Neural cell (in vitro differentiated cells): ENCODE measurements around the gene VTI1B. TPM values are rescaled to one million over a fixed set of nuclear protein-coding genes. Genes with fewer than 3 reads are reported as not detected.

ENCODE experiments used
- H2AFZ ChIP-seq: fragments of 200-600, 300-800 bp; sonication (generic), shearing (Covaris generic); 2 replicates; pipeline ENCODE4 v1.6.0; 2014; ENCODE audit warnings: low read depth, mild to moderate bottlenecking, antibody characterized with exemption, low read length, moderate library complexity
- H3F3A ChIP-seq: fragments of 200-600 bp; shearing (Covaris generic); 2 replicates; pipeline ENCODE4 v1.6.1; 2016; ENCODE audit warnings: mild to moderate bottlenecking, moderate library complexity, mixed read lengths, antibody characterized with exemption, low read length; ENCODE audit not compliant: insufficient read depth, poor library complexity, severe bottlenecking
- H3K27ac ChIP-seq: fragments of 200-600, 300-800 bp; sonication (generic), shearing (Covaris generic); 2 replicates; pipeline ENCODE4 v1.5.1; 2014; ENCODE audit warnings: mild to moderate bottlenecking, low read length, moderate library complexity
- H3K27me3 ChIP-seq: fragments of 300-800, 200-600 bp; sonication (generic), shearing (Covaris generic); 2 replicates; pipeline ENCODE4 v1.6.0; 2014; ENCODE audit warnings: mild to moderate bottlenecking, low read depth, low read length, moderate library complexity; ENCODE audit not compliant: insufficient read depth
- H3K36me3 ChIP-seq: fragments of 300-800, 200-600 bp; sonication (generic), shearing (Covaris generic); 2 replicates; pipeline ENCODE4 v1.5.1; 2014; ENCODE audit warnings: mild to moderate bottlenecking, antibody characterized with exemption, low read length, moderate library complexity; ENCODE audit not compliant: insufficient read depth
- H3K4me2 ChIP-seq: fragments of 300-800, 200-600 bp; sonication (generic), shearing (Covaris generic); 2 replicates; pipeline ENCODE4 v1.6.0; 2014; ENCODE audit warnings: mild to moderate bottlenecking, low read length
- H3K4me3 ChIP-seq: fragments of 300-800, 200-600 bp; sonication (generic), shearing (Covaris generic); 2 replicates; pipeline ENCODE4 v1.5.1; 2014; ENCODE audit warnings: mild to moderate bottlenecking, low read length, moderate library complexity
- H3K79me2 ChIP-seq: fragments of 200-600 bp; shearing (Covaris generic); replicated peaks from 2 replicates; pipeline ENCODE4 v1.6.0; 2014; ENCODE audit warnings: mild to moderate bottlenecking, low read length, moderate library complexity; ENCODE audit not compliant: insufficient read depth
- H3K9ac ChIP-seq: fragments of 300-800, 200-600 bp; sonication (generic), shearing (Covaris generic); 2 replicates; pipeline ENCODE4 v1.6.1; 2016; ENCODE audit warnings: mild to moderate bottlenecking, low read length, mixed read lengths
- H3K9me2 ChIP-seq: fragments of 200-600 bp; shearing (Covaris generic); 2 replicates; pipeline ENCODE4 v1.6.1; 2016; ENCODE audit warnings: mild to moderate bottlenecking, low read length, mixed read lengths; ENCODE audit not compliant: insufficient read depth
- H3K9me3 ChIP-seq: fragments of 200-600, 300-800 bp; sonication (generic), shearing (Covaris generic); 2 replicates; pipeline ENCODE4 v1.6.1; 2016; ENCODE audit warnings: mild to moderate bottlenecking, mixed run types, low read length, moderate library complexity, mixed read lengths
- H4K20me1 ChIP-seq: fragments of 200-600 bp; shearing (Covaris generic); 2 replicates; pipeline ENCODE4 v1.6.1; 2016; ENCODE audit warnings: mild to moderate bottlenecking, mixed run types; ENCODE audit not compliant: insufficient read depth
- EP300 ChIP-seq: fragments of 450-650 bp; conservative IDR thresholded peaks from 2 replicates; pipeline ENCODE4 v1.6.1; 2014; ENCODE audit warnings: antibody characterized with exemption, mild to moderate bottlenecking, moderate library complexity; ENCODE audit not compliant: poor library complexity, severe bottlenecking
- EZH2 ChIP-seq: fragments of 200-600, 300-800 bp; shearing (Covaris generic), sonication (generic); IDR thresholded peaks from 2 replicates; pipeline ENCODE4 v1.6.1; 2014; ENCODE audit warnings: antibody characterized with exemption, low read length, borderline replicate concordance, mild to moderate bottlenecking; ENCODE audit not compliant: insufficient read depth, poor library complexity, severe bottlenecking
- MXI1 ChIP-seq: fragments of 450-650 bp; conservative IDR thresholded peaks from 2 replicates; pipeline ENCODE4 v1.6.1; 2014; ENCODE audit warnings: antibody characterized with exemption, mild to moderate bottlenecking; ENCODE audit not compliant: poor library complexity, severe bottlenecking
- POLR2AphosphoS5 ChIP-seq: IDR thresholded peaks from 2 replicates; pipeline ENCODE4 v1.6.1; 2012
- RAD21 ChIP-seq: fragments of 450-650 bp; conservative IDR thresholded peaks from 2 replicates; pipeline ENCODE4 v1.6.1; 2014; ENCODE audit warnings: antibody characterized with exemption, mild to moderate bottlenecking, moderate library complexity
- SMC3 ChIP-seq: fragments of 450-650 bp; conservative IDR thresholded peaks from 2 replicates; pipeline ENCODE4 v1.6.1; 2014; ENCODE audit warnings: antibody characterized with exemption, mild to moderate bottlenecking, moderate library complexity; ENCODE audit not compliant: poor library complexity
- TAF1 ChIP-seq: IDR thresholded peaks from 2 replicates; pipeline ENCODE4 v1.6.1; 2012; ENCODE audit warnings: low read depth
- polyA plus RNA-seq: library from polyadenylated mRNA; depleted of rRNA; stranded (reverse); fragments of >200 nt; gene quantifications from 2 replicates; pipeline ENCODE4 v1.2.3, GENCODE V29; 2014
- TF ChIP-seq, protein P1 (sequence below): IDR thresholded peaks from 2 replicates; pipeline ENCODE4 v1.6.1; 2012; ENCODE audit warnings: borderline replicate concordance
- TF ChIP-seq, protein P2 (sequence below): fragments of 450-650 bp; IDR thresholded peaks from 2 replicates; pipeline ENCODE4 v1.5.1; 2014; ENCODE audit warnings: antibody characterized with exemption, mild to moderate bottlenecking, moderate library complexity; ENCODE audit not compliant: poor library complexity, severe bottlenecking

The VTI1B gene
- polyA plus RNA-seq, 1 donor from 2014 or later: 78.6 TPM

DNA sequence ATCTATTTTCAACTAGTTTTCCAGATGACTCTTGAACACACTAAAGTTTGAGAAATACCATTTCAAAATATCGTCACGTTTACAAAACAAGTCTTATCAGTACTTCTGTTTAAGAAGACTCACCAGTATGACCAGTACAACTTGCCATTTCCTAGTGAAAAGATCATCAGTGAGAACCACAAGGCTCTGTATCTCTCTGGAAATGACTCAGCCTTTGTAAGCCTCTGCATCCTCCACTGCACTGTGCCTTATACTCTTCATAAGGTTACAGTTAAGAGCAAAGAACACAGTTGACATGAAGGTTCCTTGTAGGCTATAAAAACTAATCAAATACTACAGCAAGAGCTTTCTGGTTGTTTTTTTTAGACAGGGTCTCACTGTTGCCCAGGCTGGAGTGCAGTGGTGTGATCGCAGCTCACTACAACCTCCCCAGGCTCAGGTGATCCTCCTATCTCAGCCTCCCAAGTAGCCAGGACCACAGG lies 5.7 kb upstream of the VTI1B start:
- H3K27ac ChIP-seq: no peak overlapping the region
- H3K4me2 ChIP-seq: no peak overlapping the region
- no peak overlapping the region for H3K9ac ChIP-seq
- peaks cover 14% of the 10 kb centered on the region for H3K36me3 ChIP-seq
- no peak overlapping the region for H2AFZ ChIP-seq
- H3K27me3 ChIP-seq: no peaks in the 10 kb centered on the region
- TF ChIP-seq, protein P1, sequence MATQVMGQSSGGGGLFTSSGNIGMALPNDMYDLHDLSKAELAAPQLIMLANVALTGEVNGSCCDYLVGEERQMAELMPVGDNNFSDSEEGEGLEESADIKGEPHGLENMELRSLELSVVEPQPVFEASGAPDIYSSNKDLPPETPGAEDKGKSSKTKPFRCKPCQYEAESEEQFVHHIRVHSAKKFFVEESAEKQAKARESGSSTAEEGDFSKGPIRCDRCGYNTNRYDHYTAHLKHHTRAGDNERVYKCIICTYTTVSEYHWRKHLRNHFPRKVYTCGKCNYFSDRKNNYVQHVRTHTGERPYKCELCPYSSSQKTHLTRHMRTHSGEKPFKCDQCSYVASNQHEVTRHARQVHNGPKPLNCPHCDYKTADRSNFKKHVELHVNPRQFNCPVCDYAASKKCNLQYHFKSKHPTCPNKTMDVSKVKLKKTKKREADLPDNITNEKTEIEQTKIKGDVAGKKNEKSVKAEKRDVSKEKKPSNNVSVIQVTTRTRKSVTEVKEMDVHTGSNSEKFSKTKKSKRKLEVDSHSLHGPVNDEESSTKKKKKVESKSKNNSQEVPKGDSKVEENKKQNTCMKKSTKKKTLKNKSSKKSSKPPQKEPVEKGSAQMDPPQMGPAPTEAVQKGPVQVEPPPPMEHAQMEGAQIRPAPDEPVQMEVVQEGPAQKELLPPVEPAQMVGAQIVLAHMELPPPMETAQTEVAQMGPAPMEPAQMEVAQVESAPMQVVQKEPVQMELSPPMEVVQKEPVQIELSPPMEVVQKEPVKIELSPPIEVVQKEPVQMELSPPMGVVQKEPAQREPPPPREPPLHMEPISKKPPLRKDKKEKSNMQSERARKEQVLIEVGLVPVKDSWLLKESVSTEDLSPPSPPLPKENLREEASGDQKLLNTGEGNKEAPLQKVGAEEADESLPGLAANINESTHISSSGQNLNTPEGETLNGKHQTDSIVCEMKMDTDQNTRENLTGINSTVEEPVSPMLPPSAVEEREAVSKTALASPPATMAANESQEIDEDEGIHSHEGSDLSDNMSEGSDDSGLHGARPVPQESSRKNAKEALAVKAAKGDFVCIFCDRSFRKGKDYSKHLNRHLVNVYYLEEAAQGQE: no peak
- TF ChIP-seq RAD21 (no peak), POLR2AphosphoS5 (no peak), EZH2 (no peak), EP300 (no peak), TAF1 (no peak), SMC3 (no peak), MXI1 (no peak)
- TF ChIP-seq, protein P2, sequence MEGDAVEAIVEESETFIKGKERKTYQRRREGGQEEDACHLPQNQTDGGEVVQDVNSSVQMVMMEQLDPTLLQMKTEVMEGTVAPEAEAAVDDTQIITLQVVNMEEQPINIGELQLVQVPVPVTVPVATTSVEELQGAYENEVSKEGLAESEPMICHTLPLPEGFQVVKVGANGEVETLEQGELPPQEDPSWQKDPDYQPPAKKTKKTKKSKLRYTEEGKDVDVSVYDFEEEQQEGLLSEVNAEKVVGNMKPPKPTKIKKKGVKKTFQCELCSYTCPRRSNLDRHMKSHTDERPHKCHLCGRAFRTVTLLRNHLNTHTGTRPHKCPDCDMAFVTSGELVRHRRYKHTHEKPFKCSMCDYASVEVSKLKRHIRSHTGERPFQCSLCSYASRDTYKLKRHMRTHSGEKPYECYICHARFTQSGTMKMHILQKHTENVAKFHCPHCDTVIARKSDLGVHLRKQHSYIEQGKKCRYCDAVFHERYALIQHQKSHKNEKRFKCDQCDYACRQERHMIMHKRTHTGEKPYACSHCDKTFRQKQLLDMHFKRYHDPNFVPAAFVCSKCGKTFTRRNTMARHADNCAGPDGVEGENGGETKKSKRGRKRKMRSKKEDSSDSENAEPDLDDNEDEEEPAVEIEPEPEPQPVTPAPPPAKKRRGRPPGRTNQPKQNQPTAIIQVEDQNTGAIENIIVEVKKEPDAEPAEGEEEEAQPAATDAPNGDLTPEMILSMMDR: no peak
- peaks cover 12% of the 10 kb centered on the region for H3K79me2 ChIP-seq
- no peaks in the 10 kb centered on the region for H3K9me2 ChIP-seq
- no peaks in the 10 kb centered on the region for H3F3A ChIP-seq
- H3K4me3 ChIP-seq: no peak overlapping the region
- no peaks in the 10 kb centered on the region for H4K20me1 ChIP-seq
- H3K9me3 ChIP-seq: no peaks in the 10 kb centered on the region

DNA sequence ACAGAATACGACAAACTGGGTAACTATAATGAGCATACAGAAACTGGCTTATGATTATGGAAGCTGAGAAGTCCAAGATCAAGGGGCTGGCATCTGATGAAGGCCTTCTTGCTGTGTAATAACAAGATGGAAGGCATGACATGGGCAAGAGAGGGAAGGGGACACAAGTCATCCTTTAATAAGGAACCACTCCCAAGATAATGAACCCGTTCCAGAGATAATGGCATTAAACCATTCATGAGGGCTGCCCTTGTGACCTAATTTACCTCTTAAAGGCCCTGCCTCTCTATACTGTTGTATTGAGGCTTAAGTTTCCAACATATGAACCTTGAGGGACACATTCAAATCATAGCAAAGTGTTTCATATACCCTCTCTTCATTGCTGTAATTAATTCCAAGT lies 4.6 kb upstream of the VTI1B start:
- Histone ChIP-seq H3K9me2 (no peaks in the 10 kb centered on the region), H3K79me2 (peaks cover 12% of the 10 kb centered on the region), H3K4me2 (no peak overlapping the region), H3K36me3 (peaks cover 14% of the 10 kb centered on the region), H3K27ac (no peak overlapping the region), H3K27me3 (no peaks in the 10 kb centered on the region), H3F3A (no peaks in the 10 kb centered on the region), H4K20me1 (no peaks in the 10 kb centered on the region), H3K4me3 (no peak overlapping the region), H3K9me3 (no peaks in the 10 kb centered on the region), H2AFZ (no peak overlapping the region), H3K9ac (no peak overlapping the region)
- TF ChIP-seq POLR2AphosphoS5 (no peak), SMC3 (no peak), EZH2 (no peak), EP300 (no peak), TAF1 (no peak), MXI1 (no peak), RAD21 (no peak)
- TF ChIP-seq, protein P1: no peak
- TF ChIP-seq, protein P2: no peak
